ENCODE results near the gene MYLK. TPM values are rescaled to one million over a fixed set of nuclear protein-coding genes. Genes with fewer than 3 reads are reported as not detected.
"Not testable (repeated sequence)": the region's sequence is repeated elsewhere in the genome, so short reads cannot be mapped to it uniquely, and the experiment has no call there.

Gene MYLK
- total RNA-seq, 2 donors from 2014 or later: 1,187 to 1,887 TPM

GRCh38 chr3:123719061-123719756 is 164.9 kb downstream of the MYLK start:
- peak; percentile 93 for DNase-seq (ENCODE audit: low spot score)
- intact Hi-C loops (cut with DNase I): loop anchor here in 1 of 2 donors (2.0 kb wide), 1 partner anchor 66 kb away; no protein-coding TSS in a partner anchor

- intact Hi-C loops (cut with DNase I): loop anchor here in 1 of 2 donors (2.0 kb wide), 1 partner anchor 65 kb away; no protein-coding TSS in a partner anchor
Measured at GRCh38 chr3:123718108-123718507, 166.0 kb downstream of the MYLK start.

GRCh38 chr3:123717451-123717850 is 166.7 kb downstream of the MYLK start:
- intact Hi-C loops (cut with DNase I); DNase-seq (ENCODE audit: low spot score): not testable (repeated sequence)

More at GRCh38 chr3:123718108-123718507, 166.0 kb downstream of the MYLK start:
- no peak for DNase-seq (ENCODE audit: low spot score)

GRCh38 chr3:123716411-123716810 is 167.7 kb downstream of the MYLK start:
- intact Hi-C loops (cut with DNase I): no loop called here

GRCh38 chr3:123713211-123713610 is 170.9 kb downstream of the MYLK start:
- intact Hi-C loops (cut with DNase I): no loop called here
- no peak for DNase-seq (ENCODE audit: low spot score)

More at GRCh38 chr3:123716411-123716810, 167.7 kb downstream of the MYLK start:
- no peak for DNase-seq (ENCODE audit: low spot score)

GRCh38 chr3:123712077-123712860 is 171.9 kb downstream of the MYLK start:
- intact Hi-C loops (cut with DNase I): no loop called here
- no peak for DNase-seq (ENCODE audit: low spot score)

- DNase-seq (ENCODE audit: low spot score): no peak
- intact Hi-C loops (cut with DNase I): no loop called here
Measured at GRCh38 chr3:123711356-123711755, 172.8 kb downstream of the MYLK start.

GRCh38 chr3:123708531-123708930 is 175.6 kb downstream of the MYLK start:
- intact Hi-C loops (cut with DNase I): no loop called here

GRCh38 chr3:123707641-123708040 is 176.5 kb downstream of the MYLK start:
- DNase-seq (ENCODE audit: low spot score); intact Hi-C loops (cut with DNase I): not testable (repeated sequence)

More at GRCh38 chr3:123708531-123708930, 175.6 kb downstream of the MYLK start:
- DNase-seq (ENCODE audit: low spot score): no peak

GRCh38 chr3:123706871-123707270 is 177.3 kb downstream of the MYLK start:
- no peak for DNase-seq (ENCODE audit: low spot score)

GRCh38 chr3:123705488-123706285 is 178.4 kb downstream of the MYLK start:
- intact Hi-C loops (cut with DNase I): no loop called here
- DNase-seq (ENCODE audit: low spot score): no peak

More at GRCh38 chr3:123706871-123707270, 177.3 kb downstream of the MYLK start:
- intact Hi-C loops (cut with DNase I): no loop called here

- intact Hi-C loops (cut with DNase I): loop anchor here in 1 of 2 donors (5.0 kb wide), 1 partner anchor 56 kb away; no protein-coding TSS in a partner anchor
- DNase-seq (ENCODE audit: low spot score): peak; percentile 16
Measured at GRCh38 chr3:123703663-123704062, 180.5 kb downstream of the MYLK start.

- intact Hi-C loops (cut with DNase I): loop anchor here in 1 of 2 donors (5.0 kb wide), 1 partner anchor 55 kb away; no protein-coding TSS in a partner anchor
- DNase-seq (ENCODE audit: low spot score): peak; percentile 35
Measured at GRCh38 chr3:123702720-123703119, 181.4 kb downstream of the MYLK start.

GRCh38 chr3:123702057-123702456 is 182.1 kb downstream of the MYLK start:
- DNase-seq (ENCODE audit: low spot score): not testable (repeated sequence)
- intact Hi-C loops (cut with DNase I): loop anchor here in 1 of 2 donors (5.0 kb wide), 1 partner anchor 55 kb away; no protein-coding TSS in a partner anchor

- intact Hi-C loops (cut with DNase I): loop anchor here in 1 of 2 donors (5.0 kb wide), 1 partner anchor 54 kb away; no protein-coding TSS in a partner anchor
- DNase-seq (ENCODE audit: low spot score): no peak
Measured at GRCh38 chr3:123700791-123701722, 183.1 kb downstream of the MYLK start.

- intact Hi-C loops (cut with DNase I): loop anchor here in 1 of 2 donors (5.0 kb wide), 1 partner anchor 47 kb away; no protein-coding TSS in a partner anchor
- DNase-seq (ENCODE audit: low spot score): no peak
Measured at GRCh38 chr3:123698813-123699212, 185.3 kb downstream of the MYLK start.

GRCh38 chr3:123696808-123697207 is 187.3 kb downstream of the MYLK start:
- intact Hi-C loops (cut with DNase I): loop anchor here in 1 of 2 donors (5.0 kb wide), 1 partner anchor 45 kb away; no protein-coding TSS in a partner anchor
- no peak for DNase-seq (ENCODE audit: low spot score)
